PC-3 (cell line): Measurements from ENCODE around the gene SOST. TPM values are rescaled to one million over a fixed set of nuclear protein-coding genes. Genes with fewer than 3 reads are reported as not detected.

Source experiments
- ATAC-seq: fragments of 200-7000 bp; cut with Tn5 transposase; 2 replicates; pipeline ENCODE4 v1.9.1; 2020; ENCODE audit warnings: mild to moderate bottlenecking, moderate library complexity
- BruUV-seq: library from RNA; stranded (reverse); fragments of 400-500 nt; replicated peaks from 2 replicates; lab custom pipeline; 2021; lab: Mats Ljungman, UMichigan
- CTCF ChIA-PET: fragments of 300-600 bp; sonication (Branson Sonifier 250); formaldehyde crosslinking; loops from one replicate; lab custom pipeline; 2022; ENCODE audit warnings: antibody characterized with exemption; lab: Charles Lee
- POLR2A ChIA-PET: fragments of 300-600 bp; sonication (Branson Sonifier 250); formaldehyde crosslinking; loops from one replicate; lab custom pipeline; 2022; ENCODE audit warnings: antibody characterized with exemption; ENCODE audit not compliant: unreplicated experiment; lab: Charles Lee
- DNase-seq: peaks from one replicate; pipeline ENCODE4 v3.0.0-alpha.2; 2015
- H2AFZ ChIP-seq: fragments of 300-600 bp; sonication (generic); 2 replicates; pipeline ENCODE4 v1.6.0; 2016; ENCODE audit warnings: antibody characterized with exemption, low read length
- H3F3A ChIP-seq: fragments of 300-600 bp; sonication (generic); one replicate; pipeline ENCODE4 v1.6.0; 2017; ENCODE audit warnings: antibody characterized with exemption, low read length, control low read depth, mild to moderate bottlenecking; ENCODE audit not compliant: unreplicated experiment
- H3K27ac ChIP-seq: fragments of 300-600 bp; sonication (generic); 2 replicates; pipeline ENCODE4 v1.5.1; 2016; ENCODE audit warnings: mild to moderate bottlenecking, low read length
- H3K27me3 ChIP-seq: fragments of 300-600 bp; sonication (generic); 2 replicates; pipeline ENCODE4 v1.6.1; 2016; ENCODE audit warnings: low read length, mixed read lengths
- H3K36me3 ChIP-seq: fragments of 300-600 bp; sonication (generic); 2 replicates; pipeline ENCODE4 v1.6.1; 2016; ENCODE audit warnings: low read depth, mixed run types, low read length, mixed read lengths
- H3K4me1 ChIP-seq: fragments of 300-600 bp; sonication (generic); 2 replicates; pipeline ENCODE4 v1.5.1; 2016; ENCODE audit warnings: low read length; ENCODE audit not compliant: insufficient read depth
- H3K4me2 ChIP-seq: fragments of 300-600 bp; sonication (generic); 2 replicates; pipeline ENCODE4 v1.6.0; 2016; ENCODE audit warnings: low read length
- H3K4me3 ChIP-seq: fragments of 300-600 bp; sonication (generic); 2 replicates; pipeline ENCODE4 v1.5.1; 2016; ENCODE audit warnings: mild to moderate bottlenecking, low read length, mixed read lengths
- H3K79me2 ChIP-seq: fragments of 300-600 bp; sonication (generic); 2 replicates; pipeline ENCODE4 v1.6.1; 2017; ENCODE audit warnings: low read length, mixed read lengths
- H3K9ac ChIP-seq: fragments of 300-600 bp; sonication (generic); 2 replicates; pipeline ENCODE4 v1.6.0; 2016; ENCODE audit warnings: mild to moderate bottlenecking, low read length
- H3K9me2 ChIP-seq: fragments of 300-600 bp; sonication (generic); replicated peaks from 2 replicates; pipeline ENCODE4 v1.6.1; 2016; ENCODE audit warnings: mixed run types, low read length, mixed read lengths
- H3K9me3 ChIP-seq: fragments of 300-600 bp; sonication (generic); 2 replicates; pipeline ENCODE4 v1.6.1; 2016; ENCODE audit warnings: low read length, mixed read lengths
- H4K20me1 ChIP-seq: fragments of 300-600 bp; sonication (generic); 2 replicates; pipeline ENCODE4 v1.6.1; 2016; ENCODE audit warnings: low read length, mixed read lengths
- EZH2 ChIP-seq: fragments of 300-600 bp; sonication (generic); IDR thresholded peaks from one replicate; pipeline ENCODE4 v1.6.1; 2017; ENCODE audit warnings: antibody characterized with exemption, mild to moderate bottlenecking, low read length; ENCODE audit not compliant: unreplicated experiment
- EZH2phosphoT487 ChIP-seq: fragments of 300-600 bp; sonication (generic); IDR thresholded peaks from 2 replicates; pipeline ENCODE4 v1.6.1; 2018; ENCODE audit warnings: mild to moderate bottlenecking, antibody characterized with exemption, low read length, borderline replicate concordance
- intact Hi-C: fragments of 100-400 bp; cut with micrococcal nuclease; formaldehyde crosslinking; loops from 2 replicates; pipeline ENCODE4 v1.9.0; 2023
- total RNA-seq: library from RNA; depleted of rRNA; stranded (reverse); fragments of >200 nt; gene quantifications from 2 replicates; pipeline ENCODE4 v1.2.3, GENCODE V29; 2014
- TF ChIP-seq, protein P1 (sequence below): fragments of 300-600 bp; sonication (generic); conservative IDR thresholded peaks from 2 replicates; pipeline ENCODE4 v1.5.1; 2017; ENCODE audit warnings: antibody characterized with exemption, low read depth, mild to moderate bottlenecking, low read length

Gene SOST
- total RNA-seq, 1 experiment from 2014 or later = not detected

DNA sequence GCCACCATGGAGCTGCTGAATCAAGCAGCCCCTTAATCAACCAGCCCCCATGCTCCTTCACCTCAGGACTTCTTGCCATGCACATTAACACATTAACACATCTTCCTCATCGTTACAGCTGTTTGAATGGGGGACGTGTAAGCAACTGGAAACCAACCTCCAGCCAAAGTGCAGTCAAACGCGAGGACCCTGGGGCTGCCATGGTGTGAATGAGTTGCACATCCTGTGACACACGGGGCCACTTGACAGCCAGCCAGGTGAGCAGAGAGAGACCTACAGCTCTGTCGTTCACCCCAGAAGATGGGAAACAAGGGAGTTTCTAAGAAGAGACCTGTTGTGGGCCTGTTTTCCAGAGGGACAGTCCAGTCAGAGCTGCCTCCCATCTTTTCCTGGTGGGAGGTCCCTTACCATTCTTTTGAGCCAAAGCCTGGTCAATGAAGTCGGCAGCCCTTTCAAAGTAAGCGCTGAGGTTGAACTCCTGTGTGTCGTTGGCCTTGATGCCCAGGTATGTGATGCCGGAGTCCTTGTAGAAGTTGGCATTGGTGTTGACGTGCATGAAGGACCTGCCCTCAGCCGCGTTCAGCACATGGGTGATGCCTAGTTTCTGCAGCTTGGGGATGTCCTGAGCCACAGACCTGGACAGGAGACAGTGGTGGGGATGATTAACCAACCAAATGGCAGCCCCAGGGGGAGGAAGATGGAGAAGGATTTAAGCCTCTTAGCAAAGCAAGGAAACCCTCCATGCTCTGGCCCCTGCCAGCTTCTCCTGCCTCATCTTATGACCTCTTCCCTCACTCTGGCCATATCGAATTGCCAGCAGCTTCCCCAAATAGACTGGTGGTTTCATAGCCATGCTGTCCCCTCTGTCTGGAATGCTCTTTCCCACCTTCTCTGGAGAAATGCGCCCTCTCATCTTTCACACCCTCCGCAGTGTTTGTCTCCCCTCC, 16.0 kb upstream of the SOST start:
- no peaks in the 10 kb centered on the region for H3K27me3 ChIP-seq
- H3K9ac ChIP-seq = no peak overlapping the region
- H3F3A ChIP-seq = no peaks in the 10 kb centered on the region
- POLR2A ChIA-PET = no interaction called here
- H3K36me3 ChIP-seq = peaks cover 47% of the 10 kb centered on the region
- no peaks in the 10 kb centered on the region for H3K9me2 ChIP-seq
- H3K4me1 ChIP-seq = peaks cover 10% of the 10 kb centered on the region; the same call in 1 of the 2 replicates
- ATAC-seq (no peak), DNase-seq (no peak)
- no peak overlapping the region for H2AFZ ChIP-seq
- no peak overlapping the region for H3K27ac ChIP-seq
- H3K4me3 ChIP-seq = no peak overlapping the region
- peaks cover 21% of the 10 kb centered on the region for H4K20me1 ChIP-seq
- H3K79me2 ChIP-seq = peaks cover 35% of the 10 kb centered on the region
- BruUV-seq = no TSS peak
- TF ChIP-seq EZH2phosphoT487 (no peak), EZH2 (no peak)
- TF ChIP-seq, protein P1, sequence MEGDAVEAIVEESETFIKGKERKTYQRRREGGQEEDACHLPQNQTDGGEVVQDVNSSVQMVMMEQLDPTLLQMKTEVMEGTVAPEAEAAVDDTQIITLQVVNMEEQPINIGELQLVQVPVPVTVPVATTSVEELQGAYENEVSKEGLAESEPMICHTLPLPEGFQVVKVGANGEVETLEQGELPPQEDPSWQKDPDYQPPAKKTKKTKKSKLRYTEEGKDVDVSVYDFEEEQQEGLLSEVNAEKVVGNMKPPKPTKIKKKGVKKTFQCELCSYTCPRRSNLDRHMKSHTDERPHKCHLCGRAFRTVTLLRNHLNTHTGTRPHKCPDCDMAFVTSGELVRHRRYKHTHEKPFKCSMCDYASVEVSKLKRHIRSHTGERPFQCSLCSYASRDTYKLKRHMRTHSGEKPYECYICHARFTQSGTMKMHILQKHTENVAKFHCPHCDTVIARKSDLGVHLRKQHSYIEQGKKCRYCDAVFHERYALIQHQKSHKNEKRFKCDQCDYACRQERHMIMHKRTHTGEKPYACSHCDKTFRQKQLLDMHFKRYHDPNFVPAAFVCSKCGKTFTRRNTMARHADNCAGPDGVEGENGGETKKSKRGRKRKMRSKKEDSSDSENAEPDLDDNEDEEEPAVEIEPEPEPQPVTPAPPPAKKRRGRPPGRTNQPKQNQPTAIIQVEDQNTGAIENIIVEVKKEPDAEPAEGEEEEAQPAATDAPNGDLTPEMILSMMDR = no peak
- no peak overlapping the region for H3K4me2 ChIP-seq
- CTCF ChIA-PET = no interaction called here
- intact Hi-C loops = no loop called here
- no peaks in the 10 kb centered on the region for H3K9me3 ChIP-seq

DNA sequence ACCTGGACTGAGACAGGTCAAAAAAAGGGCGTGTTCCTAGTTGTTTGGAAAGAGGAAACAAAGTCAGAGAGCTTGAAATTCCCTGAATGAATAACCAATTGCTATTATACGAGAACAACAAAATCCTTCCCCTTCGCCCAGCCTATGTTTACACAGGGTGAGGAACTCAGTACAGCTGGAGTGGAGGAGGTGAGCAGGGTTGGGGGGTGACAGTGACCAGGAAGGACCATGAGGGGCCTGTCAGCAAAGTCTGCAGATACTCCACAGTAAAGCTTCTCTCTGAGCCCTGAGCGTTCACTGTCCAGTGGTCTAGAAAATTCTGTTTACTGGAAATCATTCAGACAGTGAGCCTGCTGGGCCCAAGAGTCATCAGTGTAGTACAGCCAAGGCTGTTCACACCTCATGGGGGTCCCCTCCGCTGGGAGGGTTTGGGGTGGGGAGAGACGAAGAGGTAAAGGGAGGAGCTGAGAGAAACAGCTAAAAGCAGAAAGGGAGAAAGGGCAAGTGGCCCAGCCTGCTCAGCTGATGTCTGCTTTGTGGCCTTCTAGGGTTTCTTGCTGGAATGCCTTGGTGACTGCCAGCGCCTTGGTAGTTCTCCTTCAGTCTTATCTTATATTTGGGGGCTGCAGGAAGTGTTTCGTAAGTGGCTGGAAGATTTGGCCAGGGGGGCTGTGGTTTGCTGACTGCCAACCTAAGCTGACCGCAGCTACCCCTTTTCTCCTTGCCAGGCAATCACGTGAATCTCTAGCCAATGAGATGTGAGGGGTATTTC, 14.5 kb upstream of the SOST start:
- H3K27ac ChIP-seq = no peak overlapping the region
- H2AFZ ChIP-seq = no peak overlapping the region
- no peaks in the 10 kb centered on the region for H3F3A ChIP-seq
- ATAC-seq = no peak
- H3K27me3 ChIP-seq = no peaks in the 10 kb centered on the region
- CTCF ChIA-PET = no interaction called here
- no peak overlapping the region for H3K9ac ChIP-seq
- no peaks in the 10 kb centered on the region for H3K9me3 ChIP-seq
- no peak for DNase-seq
- H3K4me2 ChIP-seq = no peak overlapping the region
- TF ChIP-seq EZH2 = no peak
- TF ChIP-seq, protein P1 = no peak
- TF ChIP-seq EZH2phosphoT487 = no peak
- H3K4me3 ChIP-seq = no peak overlapping the region
- BruUV-seq = no TSS peak
- 0 out of 2 replicates have a peak, but pooled peaks cover 4% of the 10 kb centered on the region for H3K4me1 ChIP-seq
- H3K79me2 ChIP-seq = peaks cover 31% of the 10 kb centered on the region
- POLR2A ChIA-PET = interaction anchor here (0.5 to 0.7 kb wide), 2 partner anchors 19 to 405 kb away, joined by 4 read pairs; no protein-coding TSS in a partner anchor
- H3K36me3 ChIP-seq = peaks cover 53% of the 10 kb centered on the region
- H3K9me2 ChIP-seq = no peaks in the 10 kb centered on the region
- intact Hi-C loops = no loop called here
- peaks cover 21% of the 10 kb centered on the region for H4K20me1 ChIP-seq
